Stimulated activated CD4-positive, alpha-beta T cell treated with anti-CD3 and anti-CD28 coated beads, Interleukin-4, amount 100 ng/mL, for 1 hour (primary cell): ENCODE measurements around the gene NEK5.
"Not testable (repeated sequence)": the region's sequence is repeated elsewhere in the genome, so short reads cannot be mapped to it uniquely, and the experiment has no call there.

Experiments used
- DNase-seq: peaks from one replicate; pipeline ENCODE4 v3.0.0-alpha.2; 2020

NEK5 gene

GRCh38 chr13:52137489-52137888 is 8.6 kb upstream of the NEK5 start:
- no peak for DNase-seq

GRCh38 chr13:52136763-52137162 is 7.9 kb upstream of the NEK5 start:
- DNase-seq: no peak

GRCh38 chr13:52130641-52131040 is 1.8 kb upstream of the NEK5 start:
- DNase-seq: no peak

GRCh38 chr13:52127783-52128702 is 830 bp downstream of the NEK5 start:
- DNase-seq: peak; percentile 31

GRCh38 chr13:52127378-52127777 is 1.5 kb downstream of the NEK5 start:
- no peak for DNase-seq

GRCh38 chr13:52125547-52125946 is 3.3 kb downstream of the NEK5 start:
- DNase-seq: no peak

GRCh38 chr13:52118595-52118994 is 10.3 kb downstream of the NEK5 start:
- DNase-seq: no peak

GRCh38 chr13:52118095-52118494 is 10.8 kb downstream of the NEK5 start:
- DNase-seq: no peak

- no peak for DNase-seq
Measured at GRCh38 chr13:52112591-52112990, 16.3 kb downstream of the NEK5 start.

- DNase-seq: no peak
Measured at GRCh38 chr13:52109116-52109670, 19.7 kb downstream of the NEK5 start.

- no peak for DNase-seq
Measured at GRCh38 chr13:52105841-52106240, 23.0 kb downstream of the NEK5 start.

- no peak for DNase-seq
Measured at GRCh38 chr13:52104624-52105023, 24.2 kb downstream of the NEK5 start.

- no peak for DNase-seq
Measured at GRCh38 chr13:52103386-52103785, 25.5 kb downstream of the NEK5 start.

GRCh38 chr13:52102423-52102822 is 26.4 kb downstream of the NEK5 start:
- not testable (repeated sequence) for DNase-seq

- no peak for DNase-seq
Measured at GRCh38 chr13:52097197-52097596, 31.7 kb downstream of the NEK5 start.

GRCh38 chr13:52096748-52097147 is 32.1 kb downstream of the NEK5 start:
- no peak for DNase-seq

- no peak for DNase-seq
Measured at GRCh38 chr13:52096062-52096461, 32.8 kb downstream of the NEK5 start.

GRCh38 chr13:52092087-52092486 is 36.8 kb downstream of the NEK5 start:
- no peak for DNase-seq

GRCh38 chr13:52091473-52091872 is 37.4 kb downstream of the NEK5 start:
- DNase-seq: no peak

GRCh38 chr13:52085421-52085820 is 43.5 kb downstream of the NEK5 start:
- DNase-seq: no peak

- not testable (repeated sequence) for DNase-seq
Measured at GRCh38 chr13:52084981-52085380, 43.9 kb downstream of the NEK5 start.

- DNase-seq: no peak
Measured at GRCh38 chr13:52082601-52083000, 46.3 kb downstream of the NEK5 start.

GRCh38 chr13:52079891-52080290 is 49.0 kb downstream of the NEK5 start:
- not testable (repeated sequence) for DNase-seq

GRCh38 chr13:52070929-52071523 is 57.8 kb downstream of the NEK5 start:
- DNase-seq: peak; percentile 4
